ENCODE data around the gene TBC1D9B. TPM values are rescaled to one million over a fixed set of nuclear protein-coding genes. Genes with fewer than 3 reads are reported as not detected.

Gene TBC1D9B
- total and polyA plus RNA-seq, 11 donors = 29.3 to 68.9 (median 43.1) TPM

DNA sequence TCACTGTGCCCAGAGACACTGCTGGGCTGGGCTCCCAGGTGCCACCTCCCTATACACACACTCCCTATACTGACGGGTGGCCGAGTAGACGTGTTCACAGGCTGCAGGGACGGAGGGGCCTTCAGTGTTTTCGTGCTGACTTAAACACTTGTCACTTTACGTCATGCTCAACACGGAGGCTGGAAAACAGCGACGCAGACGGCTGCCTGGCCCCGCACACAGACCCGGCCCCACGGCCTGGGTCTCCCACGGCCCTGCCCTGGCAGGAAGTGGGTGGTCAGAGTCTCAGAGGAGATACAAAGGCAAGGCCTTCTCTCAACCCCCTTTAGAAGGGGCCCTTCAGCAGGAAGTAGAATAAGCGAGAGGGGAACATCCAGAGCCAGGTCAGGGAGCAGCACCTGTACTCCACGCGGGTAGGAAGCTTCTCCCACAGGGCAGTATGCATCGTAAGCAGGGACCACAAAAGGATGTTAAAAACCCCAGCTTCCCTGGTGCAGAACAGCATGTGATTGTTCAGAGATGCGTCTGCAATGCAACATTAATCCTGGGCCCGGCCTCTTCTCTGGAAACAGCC, 11.9 kb upstream of the TBC1D9B start:
- 81 to 89% (median 86%) methylated on average over 19 to 20 of the region's 20 CpGs for WGBS, 4 donors
- no peak for TF ChIP-seq POLR2A (IDR thresholded peaks at IDR 0.05)
- TF ChIP-seq, protein P1, sequence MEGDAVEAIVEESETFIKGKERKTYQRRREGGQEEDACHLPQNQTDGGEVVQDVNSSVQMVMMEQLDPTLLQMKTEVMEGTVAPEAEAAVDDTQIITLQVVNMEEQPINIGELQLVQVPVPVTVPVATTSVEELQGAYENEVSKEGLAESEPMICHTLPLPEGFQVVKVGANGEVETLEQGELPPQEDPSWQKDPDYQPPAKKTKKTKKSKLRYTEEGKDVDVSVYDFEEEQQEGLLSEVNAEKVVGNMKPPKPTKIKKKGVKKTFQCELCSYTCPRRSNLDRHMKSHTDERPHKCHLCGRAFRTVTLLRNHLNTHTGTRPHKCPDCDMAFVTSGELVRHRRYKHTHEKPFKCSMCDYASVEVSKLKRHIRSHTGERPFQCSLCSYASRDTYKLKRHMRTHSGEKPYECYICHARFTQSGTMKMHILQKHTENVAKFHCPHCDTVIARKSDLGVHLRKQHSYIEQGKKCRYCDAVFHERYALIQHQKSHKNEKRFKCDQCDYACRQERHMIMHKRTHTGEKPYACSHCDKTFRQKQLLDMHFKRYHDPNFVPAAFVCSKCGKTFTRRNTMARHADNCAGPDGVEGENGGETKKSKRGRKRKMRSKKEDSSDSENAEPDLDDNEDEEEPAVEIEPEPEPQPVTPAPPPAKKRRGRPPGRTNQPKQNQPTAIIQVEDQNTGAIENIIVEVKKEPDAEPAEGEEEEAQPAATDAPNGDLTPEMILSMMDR (IDR thresholded peaks at IDR 0.05) = no peak
- no peak for DNase-seq
- Histone ChIP-seq H3K36me3 (no peaks in the 10 kb centered on the region), H3K4me1 (peaks cover 0 to under 1% (median 0%) of the 10 kb centered on the region in 12 donors), H3K4me3 (no peak overlapping the region), H3K9me3 (no peaks in the 10 kb centered on the region), H3K27ac (no peak overlapping the region), H3K27me3 (no peaks in the 10 kb centered on the region)
- no peak for ATAC-seq
- intact Hi-C loops (cut with DNase I) = loop anchor here in 1 of 10 donors (10.0 kb wide), 1 partner anchor 175 kb away; no protein-coding TSS in a partner anchor

DNA sequence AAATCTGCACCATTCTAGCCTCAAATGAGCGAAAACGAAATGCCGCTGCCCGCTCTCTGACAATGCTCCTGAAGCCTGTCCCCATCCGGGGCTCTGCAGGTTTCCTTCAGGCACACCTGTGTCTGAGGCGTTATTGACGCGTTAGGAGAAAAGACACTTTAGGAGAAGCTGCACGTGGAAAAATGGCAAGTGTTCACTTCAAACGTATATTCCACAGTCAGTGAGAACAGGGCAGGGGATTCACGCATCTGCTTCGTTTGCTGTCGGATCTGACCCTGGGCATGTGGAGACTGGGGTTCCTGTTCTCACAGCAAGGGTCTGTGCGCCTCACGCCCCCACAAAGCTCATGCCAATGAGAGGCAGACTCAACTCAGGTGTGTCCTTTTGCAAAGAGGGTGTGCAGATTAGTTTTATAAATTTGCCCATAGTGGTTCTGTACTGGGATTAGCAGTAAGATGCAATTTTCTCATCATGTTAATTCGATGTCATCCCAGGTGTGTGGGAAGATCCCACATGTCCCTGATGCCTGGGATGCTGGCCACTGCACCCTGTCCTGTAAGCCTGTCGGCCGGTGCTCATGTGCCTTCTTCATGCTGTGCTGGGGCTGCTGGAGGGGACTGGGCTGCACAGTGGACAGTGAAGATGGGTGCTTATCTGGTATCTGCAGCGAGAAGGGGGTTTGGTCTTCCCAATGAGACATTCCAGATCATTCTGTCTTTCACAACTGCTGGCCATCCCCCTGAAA, 11.2 kb upstream of the TBC1D9B start:
- WGBS, 4 donors = 85 to 94% (median 90%) methylated on average over 19 of the region's 19 CpGs
- no peak for TF ChIP-seq POLR2A (IDR thresholded peaks at IDR 0.05)
- no peak for DNase-seq
- Histone ChIP-seq H3K36me3 (no peaks in the 10 kb centered on the region), H3K4me3 (no peak overlapping the region), H3K9me3 (no peaks in the 10 kb centered on the region), H3K27me3 (no peaks in the 10 kb centered on the region), H3K4me1 (peaks cover 0 to 8% (median 0%) of the 10 kb centered on the region in 12 donors), H3K27ac (no peak overlapping the region)
- intact Hi-C loops (cut with DNase I) = loop anchor here in 1 of 10 donors (10.0 kb wide), 1 partner anchor 176 kb away; no protein-coding TSS in a partner anchor
- no peak for ATAC-seq

DNA sequence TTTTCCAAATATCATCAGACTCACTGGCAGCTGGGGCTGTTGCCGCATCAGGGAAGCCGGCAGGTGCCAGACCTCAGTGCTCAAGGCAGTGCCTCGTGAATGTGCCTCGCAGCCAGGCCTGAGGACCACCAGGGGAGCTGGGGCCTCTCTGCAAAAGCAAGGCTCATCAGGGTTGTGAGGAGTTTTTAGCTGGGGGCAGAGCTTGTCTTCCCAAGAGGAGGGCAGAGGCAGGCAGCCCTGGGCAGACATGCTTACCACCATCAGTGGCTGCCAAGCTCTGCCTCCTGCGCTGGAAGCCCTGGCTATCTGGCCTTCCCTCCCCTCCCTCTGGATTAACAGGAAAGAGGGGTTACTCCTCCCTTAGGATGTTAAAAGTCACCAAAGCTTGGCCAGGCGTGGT, 8.8 kb upstream of the TBC1D9B start:
- Histone ChIP-seq H3K27me3 (no peaks in the 10 kb centered on the region), H3K9me3 (no peaks in the 10 kb centered on the region), H3K4me3 (no peak overlapping the region), H3K36me3 (no peaks in the 10 kb centered on the region), H3K27ac (no peak overlapping the region), H3K4me1 (peaks cover 0 to 15% (median 0%) of the 10 kb centered on the region in 12 donors)
- TF ChIP-seq POLR2A (IDR thresholded peaks at IDR 0.05) = no peak
- TF ChIP-seq, protein P1 (IDR thresholded peaks at IDR 0.05) = no peak
- ATAC-seq = no peak
- 86 to 93% (median 90%) methylated on average over 5 to 6 of the region's 6 CpGs for WGBS, 4 donors
- intact Hi-C loops (cut with DNase I) = loop anchor here in 1 of 10 donors (10.0 kb wide), 1 partner anchor 178 kb away; no protein-coding TSS in a partner anchor
- no peak for DNase-seq

DNA sequence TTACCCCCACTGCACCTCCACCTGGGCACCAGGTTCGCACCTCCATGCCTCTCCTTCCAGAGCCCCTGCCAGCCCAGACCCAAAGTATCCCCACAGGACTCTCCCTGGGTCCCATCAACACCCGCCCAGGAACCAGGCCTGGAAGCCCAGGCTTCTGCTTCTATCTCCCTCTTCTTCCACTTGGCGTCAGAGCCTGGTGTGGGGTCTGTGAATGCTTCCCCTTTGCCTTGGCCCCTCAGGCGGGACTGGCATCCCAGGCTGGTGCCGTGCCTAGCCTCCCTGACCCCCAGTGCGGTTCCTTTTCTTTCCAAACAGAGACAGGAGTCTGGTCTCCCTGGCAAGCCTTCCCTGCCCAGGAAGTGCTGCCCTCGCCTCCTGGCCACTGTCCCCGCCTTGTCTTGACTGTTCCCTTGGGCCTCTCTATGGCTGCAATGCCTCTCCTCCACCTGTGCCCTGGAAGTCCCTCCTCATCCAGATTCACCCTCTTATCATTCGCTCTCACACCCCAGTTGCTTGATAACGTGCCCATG, 7.8 kb upstream of the TBC1D9B start:
- WGBS, 4 donors = 89 to 94% (median 92%) methylated on average over 10 of the region's 10 CpGs
- ATAC-seq (no peak), DNase-seq (no peak)
- intact Hi-C loops (cut with DNase I) = loop anchor here in 1 of 10 donors (10.0 kb wide), 1 partner anchor 179 kb away; no protein-coding TSS in a partner anchor
- no peak for TF ChIP-seq POLR2A (IDR thresholded peaks at IDR 0.05)
- TF ChIP-seq, protein P1 (IDR thresholded peaks at IDR 0.05) = no peak
- no peak overlapping the region for H3K4me3 ChIP-seq
- H3K27ac ChIP-seq = no peak overlapping the region
- no peaks in the 10 kb centered on the region for H3K36me3 ChIP-seq
- H3K27me3 ChIP-seq = no peaks in the 10 kb centered on the region
- H3K4me1 ChIP-seq = peaks cover 0 to 15% (median 0%) of the 10 kb centered on the region in 12 donors
- H3K9me3 ChIP-seq = no peaks in the 10 kb centered on the region

Data from heart left ventricle (tissue), 16 donors.